Endodermal cell (in vitro differentiated cells): ENCODE measurements around the gene GAS2. TPM values are rescaled to one million over a fixed set of nuclear protein-coding genes. Genes with fewer than 3 reads are reported as not detected.

ENCODE experiments used
- DNase-seq: peaks from one replicate; pipeline ENCODE4 v3.0.0-alpha.2; 2017
- H3K27ac ChIP-seq: 2 replicates; pipeline ENCODE4 v1.5.1; 2013; ENCODE audit warnings: mild to moderate bottlenecking, low read depth, low read length, moderate library complexity
- H3K27me3 ChIP-seq: 2 replicates; pipeline ENCODE4 v1.6.1; 2013; ENCODE audit warnings: mild to moderate bottlenecking, low read length, moderate library complexity; ENCODE audit not compliant: insufficient read depth, control insufficient read depth, poor library complexity, severe bottlenecking
- H3K36me3 ChIP-seq: 2 replicates; pipeline ENCODE4 v1.7.0; 2013; ENCODE audit warnings: mild to moderate bottlenecking, low read length, moderate library complexity; ENCODE audit not compliant: control insufficient read depth, insufficient read depth
- H3K4me1 ChIP-seq: one replicate; pipeline ENCODE4 v1.7.0; 2013; ENCODE audit warnings: low read length; ENCODE audit not compliant: control insufficient read depth, insufficient read depth
- H3K4me3 ChIP-seq: 2 replicates; pipeline ENCODE4 v1.5.1; 2013; ENCODE audit warnings: mild to moderate bottlenecking, low read length, moderate library complexity
- H3K9ac ChIP-seq: 2 replicates; pipeline ENCODE4 v1.6.1; 2013; ENCODE audit warnings: mild to moderate bottlenecking, low read length, moderate library complexity; ENCODE audit not compliant: poor library complexity, severe bottlenecking; ENCODE audit errors: extremely low read depth
- H3K9me3 ChIP-seq: 2 replicates; pipeline ENCODE4 v1.6.1; 2013; ENCODE audit warnings: mild to moderate bottlenecking, low read length, moderate library complexity; ENCODE audit not compliant: control insufficient read depth
- H3K27ac Mint-ChIP-seq: 2 replicates; pipeline ENCODE4 v1.8.0; 2020; ENCODE audit warnings: mixed read lengths
- H3K27me3 Mint-ChIP-seq: 2 replicates; pipeline ENCODE4 v1.8.0; 2021; ENCODE audit warnings: mild to moderate bottlenecking, mixed read lengths; ENCODE audit not compliant: insufficient read depth
- H3K36me3 Mint-ChIP-seq: 2 replicates; pipeline ENCODE4 v1.8.0; 2020; ENCODE audit warnings: low read depth, mixed read lengths
- H3K4me1 Mint-ChIP-seq: 2 replicates; pipeline ENCODE4 v1.8.0; 2020; ENCODE audit warnings: mixed read lengths
- H3K4me3 Mint-ChIP-seq: 2 replicates; pipeline ENCODE4 v1.8.0; 2020; ENCODE audit warnings: mild to moderate bottlenecking, moderate library complexity, mixed read lengths
- H3K9me3 Mint-ChIP-seq: 2 replicates; pipeline ENCODE4 v1.8.0; 2020; ENCODE audit warnings: mild to moderate bottlenecking, mixed read lengths
- WGBS, 2 experiments: methylation state at CpG; one replicate each; pipeline versions ENCODE4 v1.1.5 to v1.1.7; 2013; ENCODE audit warnings: missing lambda C conversion rate in 2 of 2, mixed read lengths in 1 of 2; ENCODE audit not compliant: insufficient coverage in 1 of 2, insufficient read length in 1 of 2; 5-methylcytosine and 5-hydroxymethylcytosine counted together
- total RNA-seq, 2 donors: library from RNA; stranded (reverse); fragmentation: NEBNext Ultra II Directional in 1 of 2; extraction: Animal tissue kit (Norgen Biotek cat#: 25700) in 1 of 2; gene quantifications; 2 replicates in 1 of 2; 3 replicates in 1 of 2; pipeline ENCODE4 v1.2.1, GENCODE V29; 2021
- TF ChIP-seq, protein P1 (sequence below): fragments of 200-600 bp; sonication (generic); conservative IDR thresholded peaks from 2 replicates; pipeline ENCODE4 v1.5.0; 2021; ENCODE audit warnings: antibody characterized with exemption, mild to moderate bottlenecking

The GAS2 gene
- total RNA-seq, 2 donors from 2014 or later = 3.0 to 4.1 TPM

DNA sequence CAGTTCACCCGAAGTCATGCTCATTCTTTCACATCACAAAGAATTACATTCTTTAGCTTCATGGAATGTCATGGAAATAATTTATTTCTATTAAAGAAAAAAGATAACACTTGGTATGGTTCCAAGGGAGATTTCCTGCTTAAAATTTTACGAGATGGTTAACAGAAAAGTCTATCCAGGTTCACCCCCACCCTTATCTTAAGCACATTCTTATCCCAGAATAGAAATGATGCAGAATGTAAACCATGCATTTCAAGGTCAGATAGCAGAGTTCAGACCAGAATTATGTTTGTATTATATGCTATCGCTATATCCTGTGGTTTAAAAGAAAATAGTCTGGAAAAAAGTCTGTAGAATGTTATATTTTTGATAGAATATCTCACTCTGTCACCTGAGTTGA lies 58.7 kb downstream of the GAS2 start:
- TF ChIP-seq, protein P1, sequence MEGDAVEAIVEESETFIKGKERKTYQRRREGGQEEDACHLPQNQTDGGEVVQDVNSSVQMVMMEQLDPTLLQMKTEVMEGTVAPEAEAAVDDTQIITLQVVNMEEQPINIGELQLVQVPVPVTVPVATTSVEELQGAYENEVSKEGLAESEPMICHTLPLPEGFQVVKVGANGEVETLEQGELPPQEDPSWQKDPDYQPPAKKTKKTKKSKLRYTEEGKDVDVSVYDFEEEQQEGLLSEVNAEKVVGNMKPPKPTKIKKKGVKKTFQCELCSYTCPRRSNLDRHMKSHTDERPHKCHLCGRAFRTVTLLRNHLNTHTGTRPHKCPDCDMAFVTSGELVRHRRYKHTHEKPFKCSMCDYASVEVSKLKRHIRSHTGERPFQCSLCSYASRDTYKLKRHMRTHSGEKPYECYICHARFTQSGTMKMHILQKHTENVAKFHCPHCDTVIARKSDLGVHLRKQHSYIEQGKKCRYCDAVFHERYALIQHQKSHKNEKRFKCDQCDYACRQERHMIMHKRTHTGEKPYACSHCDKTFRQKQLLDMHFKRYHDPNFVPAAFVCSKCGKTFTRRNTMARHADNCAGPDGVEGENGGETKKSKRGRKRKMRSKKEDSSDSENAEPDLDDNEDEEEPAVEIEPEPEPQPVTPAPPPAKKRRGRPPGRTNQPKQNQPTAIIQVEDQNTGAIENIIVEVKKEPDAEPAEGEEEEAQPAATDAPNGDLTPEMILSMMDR = no peak
- no peak for DNase-seq
- Histone ChIP-seq H3K36me3 (no peaks in the 10 kb centered on the region), H3K4me1 (no peaks in the 10 kb centered on the region), H3K9ac (no peak overlapping the region), H3K27ac (no peak overlapping the region), H3K27me3 (no peaks in the 10 kb centered on the region), H3K4me3 (no peak overlapping the region), H3K9me3 (no peaks in the 10 kb centered on the region)
- H3K4me1 Mint-ChIP-seq = no peaks in the 10 kb centered on the region
- H3K27me3 Mint-ChIP-seq = no peaks in the 10 kb centered on the region
- 91 to 100% methylated on average over 1 to 3 of the region's 3 CpGs for WGBS, 2 experiments
- H3K27ac Mint-ChIP-seq = no peak overlapping the region
- no peaks in the 10 kb centered on the region for H3K36me3 Mint-ChIP-seq
- H3K4me3 Mint-ChIP-seq = no peak overlapping the region
- no peaks in the 10 kb centered on the region for H3K9me3 Mint-ChIP-seq

DNA sequence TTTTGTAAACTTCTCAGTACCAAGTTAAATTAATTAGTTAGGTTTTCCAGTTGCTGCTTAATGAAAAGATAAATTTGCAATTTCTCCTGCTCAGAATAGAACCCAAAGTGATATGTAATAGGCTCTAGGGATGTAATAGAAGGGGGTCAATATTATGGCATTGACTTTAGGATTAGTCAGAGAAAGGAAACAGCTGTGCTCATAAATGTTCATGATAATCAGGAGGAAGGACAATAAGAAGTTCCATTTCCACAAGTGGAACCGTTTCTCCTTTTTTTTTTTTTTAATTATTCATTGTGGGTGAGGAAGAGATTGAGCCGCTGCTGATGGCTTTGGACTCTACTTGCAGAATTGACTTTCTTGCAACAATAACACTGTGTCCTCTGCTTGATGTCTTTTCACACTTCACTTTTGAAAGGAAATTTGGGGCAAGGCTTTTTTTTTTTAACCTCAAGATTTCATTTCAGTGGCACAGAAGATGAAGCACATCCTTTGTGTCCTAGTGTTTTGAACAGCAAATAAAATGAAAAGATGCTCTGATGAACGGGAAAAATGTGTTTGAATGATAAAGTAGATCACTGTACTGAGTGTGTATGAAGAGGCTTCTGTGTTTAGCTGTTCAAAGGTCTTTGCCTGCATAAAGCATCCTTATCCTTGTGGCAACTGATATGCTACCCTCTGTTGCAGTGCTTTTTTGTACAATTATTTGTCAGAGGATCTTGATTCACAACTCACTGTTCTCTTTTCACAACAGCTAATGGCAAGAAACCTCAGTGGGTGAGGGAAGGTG lies 62.4 kb downstream of the GAS2 start:
- Histone ChIP-seq H3K4me3 (no peak overlapping the region), H3K36me3 (no peaks in the 10 kb centered on the region), H3K27ac (no peak overlapping the region), H3K27me3 (no peaks in the 10 kb centered on the region), H3K9me3 (no peaks in the 10 kb centered on the region), H3K4me1 (no peaks in the 10 kb centered on the region), H3K9ac (no peak overlapping the region)
- no peaks in the 10 kb centered on the region for H3K36me3 Mint-ChIP-seq
- DNase-seq = no peak
- no peaks in the 10 kb centered on the region for H3K9me3 Mint-ChIP-seq
- no peaks in the 10 kb centered on the region for H3K4me1 Mint-ChIP-seq
- H3K27ac Mint-ChIP-seq = no peak overlapping the region
- no peaks in the 10 kb centered on the region for H3K27me3 Mint-ChIP-seq
- WGBS, 2 experiments = 78 to 100% methylated on average over 1 to 3 of the region's 3 CpGs
- TF ChIP-seq, protein P1 = no peak
- no peak overlapping the region for H3K4me3 Mint-ChIP-seq

DNA sequence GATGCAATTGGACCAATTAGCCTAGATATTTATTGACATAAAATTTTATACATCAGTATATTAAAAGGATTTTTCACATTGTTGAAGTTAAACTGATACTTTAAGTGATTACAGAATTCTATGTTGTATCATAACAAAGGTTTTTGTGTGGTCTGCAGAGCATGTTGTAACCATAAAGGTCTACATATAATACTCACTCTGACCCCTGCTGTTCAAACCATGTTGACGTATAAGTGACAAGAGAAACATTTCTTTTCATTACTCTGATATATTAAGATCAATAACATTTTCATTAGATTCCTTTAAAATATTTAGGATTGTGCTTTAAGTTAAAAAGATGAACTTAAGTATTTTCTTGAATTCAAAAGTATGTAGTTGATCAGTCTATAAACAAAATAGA lies 63.9 kb downstream of the GAS2 start:
- WGBS, 2 experiments = no CpG with 5 or more reads among the region's 1 CpG
- H3K36me3 ChIP-seq = no peaks in the 10 kb centered on the region
- H3K27me3 Mint-ChIP-seq = no peaks in the 10 kb centered on the region
- no peak for DNase-seq
- no peaks in the 10 kb centered on the region for H3K4me1 ChIP-seq
- H3K27ac Mint-ChIP-seq = no peak overlapping the region
- TF ChIP-seq, protein P1 = peak; percentile 10
- H3K4me3 ChIP-seq = no peak overlapping the region
- H3K9me3 Mint-ChIP-seq = no peaks in the 10 kb centered on the region
- no peaks in the 10 kb centered on the region for H3K36me3 Mint-ChIP-seq
- H3K4me1 Mint-ChIP-seq = no peaks in the 10 kb centered on the region
- H3K9ac ChIP-seq = no peak overlapping the region
- no peak overlapping the region for H3K27ac ChIP-seq
- H3K4me3 Mint-ChIP-seq = no peak overlapping the region
- no peaks in the 10 kb centered on the region for H3K9me3 ChIP-seq
- no peaks in the 10 kb centered on the region for H3K27me3 ChIP-seq
